Keratinocyte (primary cell): ENCODE measurements around the gene KLK3. TPM values are rescaled to one million over a fixed set of nuclear protein-coding genes. Genes with fewer than 3 reads are reported as not detected.

ENCODE experiments used
- DNase-seq: peaks from one replicate; pipeline ENCODE4 v3.0.0-alpha.2; 2011; ENCODE audit warnings: low read depth, missing footprints, low spot score
- FAIRE-seq: peaks from 2 replicates; lab custom pipeline; 2011; peaks lifted over from hg19 to GRCh38; lab: Jason Lieb, UNC
- H2AFZ ChIP-seq: 2 replicates; pipeline ENCODE4 v1.6.0; 2012; ENCODE audit warnings: low read length, control low read depth, inconsistent platforms; ENCODE audit not compliant: control insufficient read depth
- H3K27ac ChIP-seq: 2 replicates; pipeline ENCODE4 v1.5.1; 2011; ENCODE audit warnings: low read length; ENCODE audit not compliant: control insufficient read depth, insufficient read depth
- H3K27me3 ChIP-seq: 3 replicates; pipeline ENCODE4 v1.6.0; 2011; ENCODE audit warnings: low read length; ENCODE audit not compliant: control insufficient read depth, insufficient read depth; ENCODE audit errors: extremely low read depth
- H3K36me3 ChIP-seq, 2 experiments: 2 replicates in 1 of 2; 3 replicates in 1 of 2; pipeline ENCODE4 v1.5.1; 2011; ENCODE audit warnings: low read length in 2 of 2, mild to moderate bottlenecking in 1 of 2; ENCODE audit not compliant: control insufficient read depth in 2 of 2, insufficient read depth in 2 of 2; ENCODE audit errors: extremely low read depth in 1 of 2
- H3K4me1 ChIP-seq: 3 replicates; pipeline ENCODE4 v1.5.1; 2011; ENCODE audit warnings: low read length; ENCODE audit not compliant: control insufficient read depth, insufficient read depth; ENCODE audit errors: extremely low read depth
- H3K4me2 ChIP-seq: 3 replicates; pipeline ENCODE4 v1.6.0; 2011; ENCODE audit warnings: low read depth, low read length; ENCODE audit not compliant: control insufficient read depth, insufficient read depth; ENCODE audit errors: extremely low read depth
- H3K4me3 ChIP-seq, 3 experiments: fragments of 200-600 bp in 1 of 3; sonication (generic) in 1 of 3; 2 replicates in 2 of 3; 3 replicates in 1 of 3; pipeline ENCODE4 v1.5.1; 2011 to 2016; ENCODE audit warnings: low read length in 3 of 3, mild to moderate bottlenecking in 3 of 3, control low read depth in 2 of 3, inconsistent platforms in 1 of 3, low read depth in 1 of 3, mixed read lengths in 1 of 3, mixed run types in 1 of 3, moderate library complexity in 1 of 3; ENCODE audit not compliant: control insufficient read depth in 2 of 3, insufficient read depth in 2 of 3; ENCODE audit errors: extremely low read depth in 1 of 3
- H3K79me2 ChIP-seq: 2 replicates; pipeline ENCODE4 v1.6.0; 2012; ENCODE audit warnings: low read length; ENCODE audit not compliant: control insufficient read depth, insufficient read depth
- H3K9ac ChIP-seq: 3 replicates; pipeline ENCODE4 v1.6.0; 2011; ENCODE audit warnings: low read length; ENCODE audit not compliant: control insufficient read depth, insufficient read depth; ENCODE audit errors: extremely low read depth
- H3K9me1 ChIP-seq: 3 replicates; pipeline ENCODE4 v1.6.0; 2011; ENCODE audit warnings: low read length; ENCODE audit not compliant: control insufficient read depth, insufficient read depth; ENCODE audit errors: extremely low read depth
- H3K9me3 ChIP-seq: 2 replicates; pipeline ENCODE4 v1.5.1; 2012; ENCODE audit warnings: low read depth, low read length; ENCODE audit not compliant: control insufficient read depth
- H4K20me1 ChIP-seq: 3 replicates; pipeline ENCODE4 v1.6.0; 2011; ENCODE audit warnings: low read length; ENCODE audit not compliant: control insufficient read depth, insufficient read depth; ENCODE audit errors: extremely low read depth
- EZH2 ChIP-seq: IDR thresholded peaks from one replicate; pipeline ENCODE4 v1.6.1; 2012; ENCODE audit warnings: inconsistent platforms, mild to moderate bottlenecking, low read length, moderate library complexity
- dilution Hi-C: fragments of 300-500 bp; cut with MboI; formaldehyde crosslinking; loops from one replicate; pipeline ENCODE4 v1.7.0; 2020; ENCODE audit warnings: low sequenced_read_pairs; ENCODE audit not compliant: extremely low pct_ligation_motif_present
- polyA plus RNA-seq, 5 experiments: library from polyadenylated mRNA; depleted of rRNA in 3 of 5; stranded (reverse) in 3 of 5; stranded (forward) in 1 of 5; unstranded in 1 of 5; fragments of >200 nt; gene quantifications; 1 replicate in 1 of 5; 2 replicates in 3 of 5; 3 replicates in 1 of 5; pipeline versions ENCODE4 v1.2.1 to v1.2.3, GENCODE V29; 2011 to 2012; ENCODE audit warnings: missing spikeins in 2 of 5, low read depth in 1 of 5, low replicate concordance in 1 of 5
- TF ChIP-seq, protein P1 (sequence below), 3 experiments: IDR thresholded peaks in 1 of 3; conservative IDR thresholded peaks in 1 of 3; optimal IDR thresholded peaks in 1 of 3; 2 replicates in 2 of 3; 3 replicates in 1 of 3; pipeline versions ENCODE3 to v1.5.1; 2011; ENCODE audit warnings: low read length in 3 of 3, mild to moderate bottlenecking in 3 of 3, moderate library complexity in 2 of 3, control low read depth in 1 of 3, inconsistent platforms in 1 of 3; ENCODE audit not compliant: insufficient read depth in 2 of 3; ENCODE audit errors: extremely low read depth in 1 of 3

The KLK3 gene
- polyA plus RNA-seq, 1 donor (not counting 4 experiments of a cell fraction or from before 2014, with no cell fraction given): not detected

DNA sequence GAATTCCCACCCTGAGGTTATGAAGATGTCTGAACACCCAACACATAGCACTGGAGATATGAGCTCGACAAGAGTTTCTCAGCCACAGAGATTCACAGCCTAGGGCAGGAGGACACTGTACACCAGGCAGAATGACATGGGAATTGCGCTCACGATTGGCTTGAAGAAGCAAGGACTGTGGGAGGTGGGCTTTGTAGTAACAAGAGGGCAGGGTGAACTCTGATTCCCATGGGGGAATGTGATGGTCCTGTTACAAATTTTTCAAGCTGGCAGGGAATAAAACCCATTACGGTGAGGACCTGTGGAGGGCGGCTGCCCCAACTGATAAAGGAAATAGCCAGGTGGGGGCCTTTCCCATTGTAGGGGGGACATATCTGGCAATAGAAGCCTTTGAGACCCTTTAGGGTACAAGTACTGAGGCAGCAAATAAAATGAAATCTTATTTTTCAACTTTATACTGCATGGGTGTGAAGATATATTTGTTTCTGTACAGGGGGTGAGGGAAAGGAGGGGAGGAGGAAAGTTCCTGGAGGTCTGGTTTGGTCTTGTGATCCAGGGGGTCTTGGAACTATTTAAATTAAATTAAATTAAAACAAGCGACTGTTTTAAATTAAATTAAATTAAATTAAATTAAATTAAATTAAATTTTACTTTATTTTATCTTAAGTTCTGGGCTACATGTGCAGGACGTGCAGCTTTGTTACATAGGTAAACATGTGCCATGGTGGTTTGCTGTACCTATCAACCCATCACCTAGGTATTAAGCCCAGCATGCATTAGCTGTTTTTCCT is 7.0 kb downstream of the KLK3 start:
- no peaks in the 10 kb centered on the region for H3K9me1 ChIP-seq
- H3K4me1 ChIP-seq: no peaks in the 10 kb centered on the region
- no peak overlapping the region for H3K4me3 ChIP-seq
- H3K27ac ChIP-seq: no peak overlapping the region
- H3K79me2 ChIP-seq: no peaks in the 10 kb centered on the region
- DNase-seq: no peak
- no peaks in the 10 kb centered on the region for H4K20me1 ChIP-seq
- TF ChIP-seq, protein P1, sequence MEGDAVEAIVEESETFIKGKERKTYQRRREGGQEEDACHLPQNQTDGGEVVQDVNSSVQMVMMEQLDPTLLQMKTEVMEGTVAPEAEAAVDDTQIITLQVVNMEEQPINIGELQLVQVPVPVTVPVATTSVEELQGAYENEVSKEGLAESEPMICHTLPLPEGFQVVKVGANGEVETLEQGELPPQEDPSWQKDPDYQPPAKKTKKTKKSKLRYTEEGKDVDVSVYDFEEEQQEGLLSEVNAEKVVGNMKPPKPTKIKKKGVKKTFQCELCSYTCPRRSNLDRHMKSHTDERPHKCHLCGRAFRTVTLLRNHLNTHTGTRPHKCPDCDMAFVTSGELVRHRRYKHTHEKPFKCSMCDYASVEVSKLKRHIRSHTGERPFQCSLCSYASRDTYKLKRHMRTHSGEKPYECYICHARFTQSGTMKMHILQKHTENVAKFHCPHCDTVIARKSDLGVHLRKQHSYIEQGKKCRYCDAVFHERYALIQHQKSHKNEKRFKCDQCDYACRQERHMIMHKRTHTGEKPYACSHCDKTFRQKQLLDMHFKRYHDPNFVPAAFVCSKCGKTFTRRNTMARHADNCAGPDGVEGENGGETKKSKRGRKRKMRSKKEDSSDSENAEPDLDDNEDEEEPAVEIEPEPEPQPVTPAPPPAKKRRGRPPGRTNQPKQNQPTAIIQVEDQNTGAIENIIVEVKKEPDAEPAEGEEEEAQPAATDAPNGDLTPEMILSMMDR (optimal IDR thresholded peaks at IDR 0.05 in 1 of 3, IDR thresholded peaks at IDR 0.05 in 1 of 3, conservative IDR thresholded peaks at IDR 0.05 in 1 of 3; ENCODE audit: extremely low read depth in 1 of 3, insufficient read depth in 2 of 3, low read length in 3 of 3): no peak
- no peak for TF ChIP-seq EZH2
- H3K4me2 ChIP-seq: no peak overlapping the region
- dilution Hi-C loops: no loop called here
- no peaks in the 10 kb centered on the region for H3K36me3 ChIP-seq
- H3K9ac ChIP-seq: no peak overlapping the region
- no peak overlapping the region for H2AFZ ChIP-seq
- H3K27me3 ChIP-seq: peaks cover 15% of the 10 kb centered on the region
- peaks cover 2% of the 10 kb centered on the region for H3K9me3 ChIP-seq
- no peak for FAIRE-seq

DNA sequence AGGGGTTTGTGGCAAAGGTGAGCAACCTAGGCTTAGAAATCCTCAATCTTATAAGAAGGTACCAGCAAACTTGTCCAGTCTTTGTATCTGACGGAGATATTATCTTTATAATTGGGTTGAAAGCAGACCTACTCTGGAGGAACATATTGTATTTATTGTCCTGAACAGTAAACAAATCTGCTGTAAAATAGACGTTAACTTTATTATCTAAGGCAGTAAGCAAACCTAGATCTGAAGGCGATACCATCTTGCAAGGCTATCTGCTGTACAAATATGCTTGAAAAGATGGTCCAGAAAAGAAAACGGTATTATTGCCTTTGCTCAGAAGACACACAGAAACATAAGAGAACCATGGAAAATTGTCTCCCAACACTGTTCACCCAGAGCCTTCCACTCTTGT is 14.8 kb downstream of the KLK3 start:
- no peak overlapping the region for H3K9ac ChIP-seq
- dilution Hi-C loops: no loop called here
- no peak overlapping the region for H2AFZ ChIP-seq
- H3K4me3 ChIP-seq: no peak overlapping the region
- H3K9me1 ChIP-seq: no peaks in the 10 kb centered on the region
- no peaks in the 10 kb centered on the region for H4K20me1 ChIP-seq
- H3K4me2 ChIP-seq: no peak overlapping the region
- no peak for TF ChIP-seq EZH2
- TF ChIP-seq, protein P1 (optimal IDR thresholded peaks at IDR 0.05 in 1 of 3, IDR thresholded peaks at IDR 0.05 in 1 of 3, conservative IDR thresholded peaks at IDR 0.05 in 1 of 3; ENCODE audit: extremely low read depth in 1 of 3, insufficient read depth in 2 of 3, low read length in 3 of 3): no peak
- no peak for FAIRE-seq
- H3K27ac ChIP-seq: no peak overlapping the region
- no peaks in the 10 kb centered on the region for H3K4me1 ChIP-seq
- no peaks in the 10 kb centered on the region for H3K36me3 ChIP-seq
- no peak for DNase-seq
- peaks cover 22% of the 10 kb centered on the region for H3K27me3 ChIP-seq
- H3K79me2 ChIP-seq: no peaks in the 10 kb centered on the region
- H3K9me3 ChIP-seq: no peaks in the 10 kb centered on the region
